ENCODE data around the gene DNAH17. TPM values are rescaled to one million over a fixed set of nuclear protein-coding genes. Genes with fewer than 3 reads are reported as not detected.

DNAH17 gene, protein sequence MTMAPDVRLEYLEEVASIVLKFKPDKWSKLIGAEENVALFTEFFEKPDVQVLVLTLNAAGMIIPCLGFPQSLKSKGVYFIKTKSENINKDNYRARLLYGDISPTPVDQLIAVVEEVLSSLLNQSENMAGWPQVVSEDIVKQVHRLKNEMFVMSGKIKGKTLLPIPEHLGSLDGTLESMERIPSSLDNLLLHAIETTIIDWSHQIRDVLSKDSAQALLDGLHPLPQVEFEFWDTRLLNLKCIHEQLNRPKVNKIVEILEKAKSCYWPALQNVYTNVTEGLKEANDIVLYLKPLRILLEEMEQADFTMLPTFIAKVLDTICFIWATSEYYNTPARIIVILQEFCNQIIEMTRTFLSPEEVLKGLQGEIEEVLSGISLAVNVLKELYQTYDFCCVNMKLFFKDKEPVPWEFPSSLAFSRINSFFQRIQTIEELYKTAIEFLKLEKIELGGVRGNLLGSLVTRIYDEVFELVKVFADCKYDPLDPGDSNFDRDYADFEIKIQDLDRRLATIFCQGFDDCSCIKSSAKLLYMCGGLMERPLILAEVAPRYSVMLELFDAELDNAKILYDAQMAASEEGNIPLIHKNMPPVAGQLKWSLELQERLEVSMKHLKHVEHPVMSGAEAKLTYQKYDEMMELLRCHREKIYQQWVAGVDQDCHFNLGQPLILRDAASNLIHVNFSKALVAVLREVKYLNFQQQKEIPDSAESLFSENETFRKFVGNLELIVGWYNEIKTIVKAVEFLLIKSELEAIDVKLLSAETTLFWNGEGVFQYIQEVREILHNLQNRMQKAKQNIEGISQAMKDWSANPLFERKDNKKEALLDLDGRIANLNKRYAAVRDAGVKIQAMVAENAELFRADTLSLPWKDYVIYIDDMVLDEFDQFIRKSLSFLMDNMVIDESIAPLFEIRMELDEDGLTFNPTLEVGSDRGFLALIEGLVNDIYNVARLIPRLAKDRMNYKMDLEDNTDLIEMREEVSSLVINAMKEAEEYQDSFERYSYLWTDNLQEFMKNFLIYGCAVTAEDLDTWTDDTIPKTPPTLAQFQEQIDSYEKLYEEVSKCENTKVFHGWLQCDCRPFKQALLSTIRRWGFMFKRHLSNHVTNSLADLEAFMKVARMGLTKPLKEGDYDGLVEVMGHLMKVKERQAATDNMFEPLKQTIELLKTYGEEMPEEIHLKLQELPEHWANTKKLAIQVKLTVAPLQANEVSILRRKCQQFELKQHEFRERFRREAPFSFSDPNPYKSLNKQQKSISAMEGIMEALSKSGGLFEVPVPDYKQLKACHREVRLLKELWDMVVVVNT (N-terminal part only)
- total RNA-seq: under 1 TPM in 1 of 2 donors, not detected in 1; under 0.01 TPM

GRCh38 chr17:78577296-78577695 is at the start of gene DNAH17:
DNAH17 (minus strand) TSS chr17:78577396; CDS start chr17:78575057, 2,339 bp downstream.

DNA sequence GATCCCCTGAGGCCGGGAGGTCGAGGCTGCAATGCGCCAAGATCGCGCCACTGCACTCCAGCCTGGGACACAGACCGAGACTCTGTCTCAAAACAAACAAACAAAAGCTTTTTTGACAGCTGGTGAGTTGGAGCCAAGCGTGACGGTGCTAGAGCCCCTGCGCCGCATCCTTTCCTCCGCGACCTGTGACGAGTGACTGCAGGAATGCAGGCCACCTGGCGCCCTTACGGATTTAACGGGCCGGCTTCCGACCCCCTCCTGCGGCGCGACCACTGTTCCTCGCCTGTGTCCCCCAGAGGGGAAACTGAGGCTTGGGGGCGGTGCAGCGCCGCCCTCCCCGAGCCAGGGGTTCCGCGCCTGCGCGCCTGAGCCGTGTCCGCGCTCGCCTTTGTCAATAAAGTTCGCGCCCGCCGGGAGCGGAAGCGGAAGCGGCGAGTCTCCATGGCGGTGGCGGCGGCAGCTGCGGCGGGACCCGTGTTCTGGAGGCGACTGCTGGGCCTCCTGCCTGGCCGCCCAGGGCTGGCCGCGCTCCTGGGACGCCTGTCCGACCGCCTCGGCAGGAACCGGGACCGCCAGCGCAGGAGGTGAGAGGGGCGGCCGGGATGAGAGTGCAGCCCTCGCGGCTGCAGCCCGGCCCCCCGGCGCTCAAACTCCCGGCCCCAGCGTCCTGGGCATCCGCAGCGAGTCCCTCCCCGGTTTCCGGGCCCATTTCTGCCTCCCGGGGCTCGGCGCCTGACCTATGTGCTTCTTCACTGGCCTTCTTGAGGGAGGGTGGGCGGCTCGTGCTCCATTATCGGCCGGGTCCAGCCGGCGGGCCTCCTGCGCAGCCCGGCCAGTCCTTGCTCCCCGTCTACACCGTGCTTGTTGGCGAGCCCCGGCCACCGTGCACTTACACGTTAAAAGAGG is 198.7 kb downstream of the DNAH17 start, which contains the start of gene PGS1:
Gene PGS1, plus strand, starts transcription at position 425 of the 906 bp plus-strand sequence. Its CDS starts 17 bp downstream, at position 442.

Small RNAs within 50 kb of the gene (small RNA-seq; reads per million reads assigned to genes)
- gene RF00415 (0 reads per million in 2 donors), gene RN7SL454P (0 reads per million in 2 donors)

Other genes starting within 250 kb of the DNAH17 start
- 10 to 100 TPM; 22.0 to 24.4 TPM for gene SOCS3, start 217.3 kb downstream of the DNAH17 start, total RNA-seq
- gene PGS1, start 198.7 kb downstream of the DNAH17 start, total RNA-seq: 10 to 100 TPM; 27.9 to 42.6 TPM
- 10 to 100 TPM; 16.5 to 17.0 TPM for gene CYTH1, start 204.9 kb upstream of the DNAH17 start, total RNA-seq

Measured in melanocyte of skin (primary cell).